OCI-LY1 (cell line): ENCODE data around the gene FOXJ1.

Source experiments
- H2AFZ ChIP-seq: fragments of 200-600 bp; sonication (generic), shearing (Covaris generic); 2 replicates; pipeline ENCODE4 v1.6.0; 2014; ENCODE audit warnings: antibody characterized with exemption, mild to moderate bottlenecking, low read length
- H3F3A ChIP-seq: fragments of 200-600 bp; sonication (generic), shearing (Covaris generic); 2 replicates; pipeline ENCODE4 v1.6.0; 2014; ENCODE audit warnings: mild to moderate bottlenecking, antibody characterized with exemption, low read length, moderate library complexity; ENCODE audit not compliant: insufficient read depth
- H3K27ac ChIP-seq: fragments of 200-600 bp; sonication (generic); 2 replicates; pipeline ENCODE4 v1.5.1; 2014; ENCODE audit warnings: low read length, mixed run types, mild to moderate bottlenecking, low read depth; ENCODE audit not compliant: poor library complexity, severe bottlenecking
- H3K27me3 ChIP-seq: fragments of 200-600 bp; sonication (generic); 2 replicates; pipeline ENCODE4 v1.6.0; 2014; ENCODE audit warnings: antibody characterized with exemption, mild to moderate bottlenecking, low read length, moderate library complexity; ENCODE audit not compliant: insufficient read depth
- H3K36me3 ChIP-seq: fragments of 200-600 bp; sonication (generic); 2 replicates; pipeline ENCODE4 v1.6.1; 2014; ENCODE audit warnings: mild to moderate bottlenecking, antibody characterized with exemption, low read length, moderate library complexity, mixed read lengths; ENCODE audit not compliant: insufficient read depth
- H3K4me1 ChIP-seq: fragments of 200-600 bp; sonication (generic); 2 replicates; pipeline ENCODE4 v1.5.1; 2014; ENCODE audit warnings: mild to moderate bottlenecking, low read length, moderate library complexity; ENCODE audit not compliant: insufficient read depth, severe bottlenecking
- H3K4me2 ChIP-seq: fragments of 200-600 bp; sonication (generic), shearing (Covaris generic); 2 replicates; pipeline ENCODE4 v1.6.1; 2014; ENCODE audit warnings: low read length
- H3K4me3 ChIP-seq: fragments of 200-600 bp; sonication (generic); 2 replicates; pipeline ENCODE4 v1.5.1; 2014; ENCODE audit warnings: low read length, low read depth, mild to moderate bottlenecking, mixed read lengths; ENCODE audit not compliant: poor library complexity, severe bottlenecking
- H3K79me2 ChIP-seq: fragments of 200-600 bp; shearing (Covaris generic); 2 replicates; pipeline ENCODE4 v1.6.1; 2016; ENCODE audit warnings: mixed run types, low read length, mixed read lengths; ENCODE audit not compliant: insufficient read depth
- H3K9ac ChIP-seq: fragments of 200-600 bp; sonication (generic), shearing (Covaris generic); 2 replicates; pipeline ENCODE4 v1.6.1; 2014; ENCODE audit warnings: mild to moderate bottlenecking, low read length, mixed read lengths
- H3K9me2 ChIP-seq: fragments of 200-600 bp; sonication (generic), shearing (Covaris generic); 2 replicates; pipeline ENCODE4 v1.6.1; 2014; ENCODE audit warnings: low read depth, mild to moderate bottlenecking, low read length, mixed read lengths
- H3K9me3 ChIP-seq: fragments of 200-600 bp; shearing (Covaris generic); 2 replicates; pipeline ENCODE4 v1.6.1; 2014; ENCODE audit warnings: low read length, mixed read lengths
- H4K20me1 ChIP-seq: fragments of 200-600 bp; sonication (generic), shearing (Covaris generic); 2 replicates; pipeline ENCODE4 v1.6.0; 2016; ENCODE audit warnings: mild to moderate bottlenecking, low read length; ENCODE audit not compliant: insufficient read depth
- CTCF ChIP-seq: fragments of 200-600 bp; sonication (generic), shearing (Covaris generic); IDR thresholded peaks from 2 replicates; pipeline ENCODE4 v1.5.1; 2017; ENCODE audit warnings: mild to moderate bottlenecking, antibody characterized with exemption, low read length, moderate library complexity, mixed read lengths
- EZH2 ChIP-seq: fragments of 200-600 bp; sonication (generic), shearing (Covaris generic); IDR thresholded peaks from 2 replicates; pipeline ENCODE4 v1.8.0; 2017; ENCODE audit warnings: borderline replicate concordance, mixed run types, mild to moderate bottlenecking, antibody characterized with exemption, low read length, moderate library complexity, mixed read lengths

The FOXJ1 gene

GRCh38 chr17:76124582-76125390 is 16.3 kb downstream of the FOXJ1 start:
- H3K4me2 ChIP-seq, result no peak overlapping the region
- H4K20me1 ChIP-seq, result no peaks in the 10 kb centered on the region
- no peak overlapping the region for H3K9ac ChIP-seq
- no peaks in the 10 kb centered on the region for H3F3A ChIP-seq
- peaks cover 13% of the 10 kb centered on the region; the same call in 1 of the 2 replicates for H3K27me3 ChIP-seq
- H3K9me2 ChIP-seq, result no peaks in the 10 kb centered on the region
- TF ChIP-seq EZH2, result no peak
- peak; percentile 29 for TF ChIP-seq CTCF
- peaks cover 7% of the 10 kb centered on the region for H3K4me1 ChIP-seq
- H3K9me3 ChIP-seq, result no peaks in the 10 kb centered on the region
- H3K79me2 ChIP-seq, result no peaks in the 10 kb centered on the region
- H3K27ac ChIP-seq, result no peak overlapping the region
- no peaks in the 10 kb centered on the region for H3K36me3 ChIP-seq
- no peak overlapping the region for H2AFZ ChIP-seq
- H3K4me3 ChIP-seq, result no peak overlapping the region

GRCh38 chr17:76123749-76124581 is 17.1 kb downstream of the FOXJ1 start:
- no peak overlapping the region for H3K9ac ChIP-seq
- TF ChIP-seq CTCF (peak; percentile 20; the same call in 1 of the 2 replicates), EZH2 (no peak)

GRCh38 chr17:76123191-76123499 is 17.9 kb downstream of the FOXJ1 start:
- Histone ChIP-seq H3K36me3 (no peaks in the 10 kb centered on the region), H4K20me1 (no peaks in the 10 kb centered on the region), H3K27me3 (peaks cover 8% of the 10 kb centered on the region; the same call in 1 of the 2 replicates), H3K79me2 (no peaks in the 10 kb centered on the region), H3K4me2 (no peak overlapping the region), H3K4me3 (no peak overlapping the region), H3F3A (no peaks in the 10 kb centered on the region), H3K4me1 (peaks cover 7% of the 10 kb centered on the region), H3K9me3 (no peaks in the 10 kb centered on the region), H3K9me2 (no peaks in the 10 kb centered on the region), H3K9ac (no peak overlapping the region), H3K27ac (no peak overlapping the region), H2AFZ (no peak overlapping the region)
- no peak for TF ChIP-seq EZH2
- TF ChIP-seq CTCF, result no peak

More at GRCh38 chr17:76123749-76124581, 17.1 kb downstream of the FOXJ1 start:
- Histone ChIP-seq H3K36me3 (no peaks in the 10 kb centered on the region), H3K9me3 (no peaks in the 10 kb centered on the region), H3K27me3 (peaks cover 13% of the 10 kb centered on the region; the same call in 1 of the 2 replicates), H3K27ac (no peak overlapping the region), H3K9me2 (no peaks in the 10 kb centered on the region), H3K79me2 (no peaks in the 10 kb centered on the region), H3K4me3 (no peak overlapping the region), H3F3A (no peaks in the 10 kb centered on the region), H2AFZ (no peak overlapping the region), H4K20me1 (no peaks in the 10 kb centered on the region), H3K4me1 (peaks cover 7% of the 10 kb centered on the region), H3K4me2 (no peak overlapping the region)
